H1 (cell line): Measurements from ENCODE around the gene NPL. TPM values are rescaled to one million over a fixed set of nuclear protein-coding genes. Genes with fewer than 3 reads are reported as not detected.

Experiments
- polyA plus RNA-seq, 7 experiments: library from polyadenylated mRNA; depleted of rRNA in 3 of 7; stranded (reverse) in 5 of 7; unstranded in 2 of 7; fragments of >200 nt in 5 of 7; fragments of 200-250 nt in 2 of 7; gene quantifications; 1 replicate in 5 of 7; 2 replicates in 1 of 7; 4 replicates in 1 of 7; pipeline versions ENCODE4 v1.2.1 to v1.2.3, GENCODE V29; 2011 to 2013; ENCODE audit warnings: missing spikeins in 2 of 7, mixed read lengths in 2 of 7
- total RNA-seq: library from RNA; stranded (reverse); fragmentation: NEBNext Ultra II Directional; extraction: Animal tissue kit (Norgen Biotek cat#: 25700); gene quantifications from 2 replicates; pipeline ENCODE4 v1.2.1, GENCODE V29; 2021
- TF ChIP-seq, protein P1 (sequence below): IDR thresholded peaks from 2 replicates; pipeline ENCODE4 v1.6.1; 2012; ENCODE audit warnings: inconsistent platforms

Gene NPL
- total and polyA plus RNA-seq, 2 of the 8 experiments (the other 6 are each of a cell fraction or from before 2014, with no cell fraction given) = 2.2 to 4.4 TPM

GRCh38 chr1:182829285-182829932 is 39.8 kb downstream of the NPL start (continued):
- TF ChIP-seq, protein P1, sequence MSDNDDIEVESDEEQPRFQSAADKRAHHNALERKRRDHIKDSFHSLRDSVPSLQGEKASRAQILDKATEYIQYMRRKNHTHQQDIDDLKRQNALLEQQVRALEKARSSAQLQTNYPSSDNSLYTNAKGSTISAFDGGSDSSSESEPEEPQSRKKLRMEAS = no peak
